Hippocampal formation (tissue), 2 donors: Measurements from ENCODE around the gene TBL1XR1.

Source experiments
- DNase-seq, 2 donors: peaks; one replicate each; lab custom pipeline; 2025; lab: John Stamatoyannopoulos, UW

TBL1XR1 gene

DNA sequence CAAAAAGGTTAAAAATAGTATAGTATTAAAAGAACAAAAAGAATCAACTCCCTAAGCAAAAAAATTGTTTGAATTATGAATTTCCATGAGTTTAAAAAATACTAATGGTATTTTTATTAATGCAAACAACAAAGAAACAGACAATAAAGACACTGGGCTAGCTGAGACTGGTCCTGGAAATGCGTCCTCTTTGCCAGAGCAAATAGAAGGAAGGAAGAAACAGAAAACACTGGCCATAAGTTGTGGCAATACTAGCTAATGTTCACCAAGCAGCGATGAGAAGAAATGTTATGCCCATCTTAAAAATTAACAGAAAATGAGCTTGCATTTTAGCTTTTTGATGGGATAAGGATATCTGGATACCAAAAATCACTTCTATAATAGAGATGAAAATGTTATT, 88.6 kb downstream of the TBL1XR1 start:
- no peak for DNase-seq

DNA sequence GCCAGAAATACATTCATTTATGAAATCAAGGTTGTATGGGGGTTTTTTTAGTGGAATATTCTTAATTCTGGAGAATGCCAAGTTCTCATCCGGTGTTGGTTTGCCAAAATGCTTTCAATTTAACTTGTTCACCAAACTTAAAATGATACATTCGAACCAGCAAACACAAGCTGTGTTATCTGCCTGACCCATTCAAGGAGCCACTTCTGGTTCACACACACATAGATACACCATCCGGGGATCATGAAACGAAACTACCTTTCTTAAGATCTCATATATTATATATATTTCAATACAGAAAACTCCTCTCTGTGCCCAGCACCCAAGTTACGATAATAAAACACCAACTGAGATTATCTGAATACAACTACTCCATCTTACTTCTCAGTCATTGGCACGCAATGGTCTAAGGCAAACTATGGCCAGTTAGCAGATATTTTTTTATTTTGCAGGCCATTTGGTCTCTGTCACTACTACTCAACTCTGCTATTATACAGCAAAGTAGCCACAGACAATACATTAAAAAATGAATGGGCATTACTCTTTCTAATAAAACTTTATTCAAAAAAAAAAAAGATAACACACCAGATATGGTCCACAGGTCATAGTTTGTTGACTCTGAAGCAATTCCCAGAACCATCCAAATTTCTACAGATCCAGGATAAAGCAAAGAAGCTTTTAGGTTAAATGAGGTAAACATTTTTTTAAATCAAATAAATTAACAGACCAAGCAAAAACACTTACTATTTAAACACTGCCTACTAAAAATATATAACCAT, 89.6 kb downstream of the TBL1XR1 start:
- no peak for DNase-seq

DNA sequence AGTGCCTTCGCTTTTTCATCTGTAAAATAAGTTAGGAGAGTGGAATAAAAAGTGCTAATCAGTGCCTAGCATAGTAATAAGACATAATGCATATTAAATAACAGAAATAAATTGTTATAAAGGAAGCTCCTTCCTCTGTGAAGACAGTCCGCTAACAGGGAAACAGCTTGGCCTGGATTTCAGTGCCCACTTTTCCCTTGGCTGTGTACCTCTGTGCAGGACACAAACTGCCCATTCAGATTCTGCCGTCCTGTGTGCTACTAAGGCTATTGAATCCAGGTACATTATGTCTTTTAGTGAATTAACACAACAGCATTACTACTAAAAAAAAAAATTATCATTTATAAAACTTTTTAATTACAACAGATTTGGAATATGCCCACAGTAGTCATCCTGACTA, 90.7 kb downstream of the TBL1XR1 start:
- DNase-seq: no peak

DNA sequence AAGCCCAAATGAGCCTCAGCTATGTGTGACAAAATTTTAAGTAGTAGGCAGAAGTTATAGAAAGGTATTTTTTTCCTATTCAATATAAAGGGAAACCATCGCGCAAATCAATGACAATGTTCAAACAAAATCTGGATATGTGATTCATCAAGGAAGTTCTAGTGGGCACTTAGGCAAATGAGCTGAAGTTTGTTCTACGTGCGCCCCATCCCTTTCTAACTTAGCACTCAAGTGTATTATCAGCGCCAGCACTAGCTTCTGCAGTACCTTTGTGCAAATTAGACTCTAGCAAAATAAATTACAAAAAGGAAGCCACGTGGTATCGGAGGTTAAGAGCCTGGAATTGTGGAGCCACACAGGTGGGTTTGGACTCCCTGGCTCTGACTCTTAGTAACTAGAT, 91.1 kb downstream of the TBL1XR1 start:
- no peak for DNase-seq

DNA sequence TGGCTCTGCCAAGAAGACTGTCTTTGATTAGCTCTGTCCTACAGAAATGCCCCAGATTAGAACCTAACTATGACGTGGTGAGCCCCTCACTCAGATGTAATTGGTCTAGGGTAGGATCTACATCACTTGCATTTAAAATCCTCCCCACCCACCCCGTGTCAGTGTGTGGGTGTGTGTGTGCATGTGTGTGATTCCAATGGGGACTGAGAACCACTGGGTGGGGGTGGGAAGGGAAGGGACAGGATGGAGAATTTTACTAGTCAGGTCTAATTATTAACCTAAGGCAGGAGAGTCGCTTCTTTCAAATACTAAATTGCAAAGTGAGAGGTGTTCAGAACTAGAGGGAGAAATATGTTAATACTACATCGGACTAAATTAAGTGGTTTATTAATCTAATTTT, 91.7 kb downstream of the TBL1XR1 start:
- no peak for DNase-seq

DNA sequence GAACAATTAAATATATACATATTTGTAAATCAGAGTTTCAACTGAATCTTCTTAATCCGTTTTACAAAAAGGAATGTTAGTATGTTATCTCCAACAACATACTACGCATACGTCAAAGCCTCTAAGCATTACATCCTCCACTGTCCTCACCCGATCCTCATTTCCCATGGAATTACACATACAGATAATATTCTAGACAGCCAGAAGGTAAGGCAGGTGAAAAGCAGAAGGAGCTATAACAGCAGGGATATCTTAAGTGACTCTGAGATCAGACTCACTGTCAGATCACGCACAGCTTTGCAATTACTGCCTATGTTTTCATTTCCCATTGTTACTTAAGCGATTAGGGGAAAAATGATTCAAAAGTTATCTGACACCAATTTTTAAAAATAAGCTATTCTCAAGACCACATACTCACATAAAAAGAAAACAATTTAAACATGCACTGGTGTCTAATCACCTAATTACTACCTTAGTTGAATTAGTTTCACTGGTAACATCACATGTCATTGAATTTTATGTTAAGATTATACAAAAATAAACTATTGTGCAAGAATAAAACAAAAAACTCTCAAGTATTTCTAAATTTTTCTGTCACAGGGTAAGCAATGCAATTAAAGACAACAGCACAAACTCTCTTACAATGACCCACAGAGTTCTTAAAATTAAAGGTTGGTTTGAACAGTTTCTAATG, 92.8 kb downstream of the TBL1XR1 start:
- DNase-seq: no peak

DNA sequence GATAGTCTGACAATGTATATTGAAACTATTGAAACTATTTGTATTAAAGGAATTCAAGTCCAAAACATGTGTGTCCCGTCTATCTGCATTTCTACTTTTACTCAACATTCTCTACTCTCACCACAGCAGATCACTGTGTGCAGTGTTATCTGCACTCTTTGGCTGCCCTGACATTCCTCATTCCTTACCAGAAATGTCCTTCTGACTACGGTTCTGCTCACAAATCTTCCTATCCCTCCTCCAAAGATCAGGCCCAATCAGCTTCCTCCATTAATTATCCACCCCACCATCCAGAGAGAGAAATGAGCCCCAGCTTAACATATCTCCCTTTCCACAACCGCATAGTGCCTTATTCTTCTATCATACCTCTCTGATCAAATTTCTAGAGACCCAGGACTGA, 94.7 kb downstream of the TBL1XR1 start:
- DNase-seq: no peak

DNA sequence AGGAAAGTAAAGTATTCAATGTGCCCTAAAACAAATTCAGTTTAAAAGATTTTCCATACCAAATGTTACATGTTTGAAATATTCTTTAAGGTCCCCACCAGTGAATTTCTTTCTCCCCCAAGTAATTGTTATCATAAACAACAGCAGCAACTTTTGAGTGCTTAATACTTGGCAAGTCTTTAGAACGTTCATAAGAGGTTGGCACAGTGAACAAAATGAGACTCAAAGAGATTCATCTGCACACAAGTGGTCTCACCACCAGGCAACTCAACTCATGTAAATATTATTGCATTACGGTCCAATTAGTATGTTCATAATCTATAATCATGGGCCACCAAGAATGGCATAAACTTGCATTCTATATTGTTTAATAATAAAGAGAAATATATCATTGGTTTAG, 98.7 kb downstream of the TBL1XR1 start:
- DNase-seq: no peak

DNA sequence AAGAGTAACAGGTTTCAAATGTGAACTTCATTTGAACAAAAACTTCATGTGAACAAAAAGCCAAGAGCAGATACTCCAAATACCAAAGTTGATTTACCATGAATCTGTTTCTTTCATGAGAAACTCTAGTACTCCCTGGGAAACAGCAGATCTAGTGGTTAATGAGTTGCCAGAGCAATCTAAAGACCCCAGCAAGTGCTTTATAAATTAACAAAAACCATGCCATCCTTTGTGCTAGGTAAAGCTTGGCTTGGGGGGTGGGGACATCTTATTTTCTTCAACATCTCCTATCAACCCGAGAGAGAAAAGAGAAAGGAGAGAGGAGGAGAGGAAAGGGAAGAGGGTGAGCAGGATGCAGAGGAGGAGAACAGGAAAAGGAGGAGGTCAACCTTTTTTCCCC, 100.7 kb downstream of the TBL1XR1 start:
- DNase-seq: no peak

DNA sequence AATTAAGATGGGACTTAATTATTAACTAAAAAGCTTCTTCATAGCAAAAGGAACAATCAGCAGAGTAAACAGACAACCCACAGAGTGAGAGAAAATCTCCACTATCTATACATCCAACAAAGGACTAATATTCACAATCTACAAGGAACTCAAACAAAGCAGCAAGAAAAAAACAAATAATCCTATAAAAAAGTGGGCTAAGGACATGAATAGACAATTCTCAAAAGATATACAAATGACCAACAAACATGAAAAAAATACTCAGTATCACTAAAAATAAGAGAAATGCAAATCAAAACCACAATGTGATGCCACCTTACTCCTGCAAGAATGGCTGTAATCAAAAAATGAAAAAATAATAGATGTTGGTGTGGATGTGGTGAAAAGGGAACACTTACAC, 103.3 kb downstream of the TBL1XR1 start:
- DNase-seq: no peak

DNA sequence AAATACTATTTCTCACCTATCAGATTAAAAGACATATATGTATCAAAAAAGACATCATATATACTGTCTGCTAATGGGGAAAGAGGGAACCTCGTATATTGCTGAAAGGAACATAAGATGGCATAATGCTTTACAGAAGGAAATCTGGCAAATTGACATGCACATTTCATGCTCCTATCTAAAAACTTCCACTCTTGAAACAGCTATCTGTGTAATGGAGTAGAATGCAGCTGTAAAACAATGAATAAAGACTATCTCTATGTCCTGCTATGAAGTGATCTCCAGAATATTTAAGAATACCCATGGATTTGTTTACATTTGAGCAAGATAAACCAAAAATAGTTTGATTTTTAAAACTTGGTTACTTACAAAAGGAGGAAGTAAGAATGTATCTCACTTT, 107.4 kb downstream of the TBL1XR1 start:
- DNase-seq: peak in 1 of 2 donors; percentile 40

DNA sequence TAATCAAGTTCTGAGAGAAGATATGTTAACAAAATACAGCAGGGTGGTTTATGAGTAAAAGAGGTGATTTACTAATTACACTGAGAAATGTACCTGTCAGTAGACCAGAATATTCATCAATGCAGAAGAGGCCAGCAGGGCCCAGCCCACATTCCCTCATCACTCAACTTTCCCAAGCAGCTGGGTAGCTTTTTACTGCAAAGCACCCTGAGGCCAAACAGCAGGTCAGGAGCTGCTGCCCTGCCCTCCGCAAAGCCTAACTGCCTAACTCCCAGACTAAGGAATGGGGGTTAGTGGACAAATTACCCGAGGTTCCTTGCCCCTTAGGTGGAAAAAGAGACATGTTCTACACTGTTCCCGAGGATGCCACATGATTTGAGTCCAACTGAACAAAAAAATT, 108.2 kb downstream of the TBL1XR1 start:
- DNase-seq: no peak

DNA sequence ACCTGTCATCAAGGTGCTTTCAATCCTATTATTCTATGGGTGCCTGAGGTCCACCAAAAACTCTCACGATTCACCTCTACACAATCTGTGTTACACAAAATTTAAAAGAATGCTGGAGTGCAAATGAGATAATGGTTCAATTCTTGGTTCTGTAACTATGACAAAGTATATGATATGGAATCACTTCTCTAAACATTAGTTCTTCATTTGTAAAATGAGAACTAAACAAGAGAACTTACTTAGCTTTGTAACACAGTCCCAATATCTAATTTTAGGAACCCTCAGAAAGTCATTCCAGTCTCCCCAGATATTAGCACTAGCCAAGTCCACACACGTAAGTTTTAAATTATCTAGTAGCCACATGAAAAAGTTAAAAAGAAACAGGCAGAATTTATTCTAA, 111.5 kb downstream of the TBL1XR1 start:
- DNase-seq: no peak

DNA sequence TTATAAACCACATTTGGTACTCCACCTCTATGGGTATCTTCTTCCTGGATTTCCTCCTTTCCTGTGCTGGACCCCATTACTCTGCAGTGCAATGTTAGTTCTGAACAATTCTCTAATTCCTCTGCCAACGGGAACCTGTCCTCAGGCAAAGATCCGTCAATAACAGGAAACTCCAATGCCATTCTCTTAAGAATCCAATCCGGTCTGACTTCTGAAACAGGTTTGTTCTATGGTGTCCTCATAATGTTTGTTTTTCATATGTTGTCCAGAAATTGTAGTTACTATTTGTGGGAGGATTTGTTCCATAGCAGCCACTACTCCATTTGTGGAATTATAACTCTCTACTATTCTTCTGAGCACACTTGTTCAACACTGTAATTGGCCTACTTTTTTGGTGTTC, 112.7 kb downstream of the TBL1XR1 start:
- no peak for DNase-seq

DNA sequence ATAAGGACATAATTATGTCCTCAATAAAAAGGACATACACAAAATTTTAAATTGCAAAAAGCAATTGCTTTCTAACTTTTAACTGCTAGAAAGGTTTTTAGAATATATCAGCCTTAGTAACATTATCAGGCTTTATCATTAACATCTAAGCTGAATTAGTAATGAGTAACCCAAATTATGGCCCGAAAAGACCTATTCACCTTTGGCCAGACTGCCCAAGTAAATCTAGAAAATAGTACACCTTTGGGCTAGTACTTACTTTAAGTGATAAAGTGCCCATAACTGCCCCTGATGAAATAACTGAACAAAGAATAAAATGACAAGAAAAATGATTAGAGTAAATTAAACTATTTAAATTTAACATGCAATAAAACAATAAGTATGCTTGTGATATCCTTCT, 117.2 kb downstream of the TBL1XR1 start:
- no peak for DNase-seq

DNA sequence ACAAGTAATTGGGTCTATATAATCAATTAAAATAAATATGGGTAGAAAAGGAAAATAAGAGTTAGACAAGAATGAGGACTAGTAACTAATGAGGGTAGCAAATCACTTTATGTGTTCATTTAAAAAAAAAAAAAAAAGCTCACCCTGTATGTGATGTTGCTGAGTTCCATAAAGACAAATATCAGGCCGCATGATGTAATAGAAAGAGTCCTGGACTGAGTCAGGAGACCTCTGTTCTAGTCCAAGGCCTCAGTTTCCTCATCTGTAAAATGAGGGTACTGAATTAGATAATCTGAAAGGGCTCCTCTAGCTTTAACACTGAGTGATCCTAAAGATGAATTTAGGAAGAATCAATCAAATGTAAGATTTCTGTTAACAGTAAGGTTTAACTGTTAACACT, 117.6 kb downstream of the TBL1XR1 start:
- DNase-seq: no peak

DNA sequence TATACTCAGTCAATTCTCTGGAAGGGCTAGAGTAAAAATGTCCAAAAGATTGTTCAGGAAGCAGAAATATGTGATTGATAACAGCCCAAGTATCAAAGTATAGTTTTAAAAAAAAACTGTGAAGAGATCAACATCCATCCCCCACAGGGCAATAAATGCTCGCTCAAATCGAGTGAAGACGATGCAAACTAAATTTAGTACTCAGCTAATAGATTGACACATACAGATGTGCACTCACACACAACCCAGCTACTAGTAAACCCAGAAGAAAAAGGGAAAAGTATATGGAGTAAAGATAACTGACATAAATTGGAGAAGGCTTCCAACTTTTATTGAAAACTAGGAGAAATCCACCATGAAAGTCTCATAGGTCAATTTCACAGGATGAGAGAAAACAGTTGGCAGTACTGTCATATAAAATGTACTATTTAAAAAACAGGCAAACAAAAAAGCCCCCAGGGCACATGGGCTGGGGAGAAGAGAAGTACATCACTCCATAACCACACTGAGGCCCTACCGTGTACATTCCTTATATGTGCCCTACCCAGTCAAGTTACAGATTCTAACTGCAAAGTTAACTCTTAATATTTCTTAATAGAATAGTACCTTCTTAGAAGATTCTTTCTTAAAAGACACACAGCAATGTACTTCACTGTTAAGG, 125.7 kb downstream of the TBL1XR1 start:
- DNase-seq: no peak

DNA sequence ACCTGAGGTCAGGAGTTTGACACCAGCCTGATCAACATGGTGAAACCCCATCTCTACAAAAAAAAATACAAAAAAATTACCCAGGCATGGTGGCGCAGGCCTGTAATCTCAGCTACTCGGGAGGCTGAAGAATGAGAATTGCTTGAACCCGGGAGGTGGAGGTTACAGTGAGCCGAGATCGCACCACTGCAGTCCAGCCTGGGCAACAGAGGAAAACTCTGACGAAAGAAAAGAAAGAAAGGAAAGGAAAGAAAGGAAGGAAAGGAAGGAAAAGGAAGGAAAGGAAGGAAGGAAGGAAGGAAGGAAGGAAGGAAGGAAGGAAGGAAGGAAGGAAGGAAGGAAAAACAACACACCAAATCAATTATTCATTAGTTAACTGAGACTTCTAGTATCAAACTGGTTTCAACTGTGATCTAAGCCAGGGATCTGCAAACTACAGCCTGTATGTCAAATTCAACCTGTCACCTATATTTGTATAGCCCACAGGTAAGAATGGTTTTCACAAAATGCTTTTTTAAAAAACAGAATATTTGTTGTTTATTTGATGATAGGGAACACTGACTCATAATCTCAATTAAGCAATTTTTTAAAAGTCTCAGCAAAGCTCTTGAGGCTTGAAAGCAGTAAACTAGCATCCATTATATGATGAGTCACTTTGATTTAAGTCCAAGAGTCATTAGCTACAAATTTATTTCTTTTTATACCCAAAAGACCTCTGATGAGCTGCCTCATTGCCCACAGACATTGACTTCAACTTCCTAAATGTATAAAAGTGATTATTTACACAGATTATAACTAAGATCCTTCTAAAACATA, 127.6 kb downstream of the TBL1XR1 start:
- DNase-seq: no peak

DNA sequence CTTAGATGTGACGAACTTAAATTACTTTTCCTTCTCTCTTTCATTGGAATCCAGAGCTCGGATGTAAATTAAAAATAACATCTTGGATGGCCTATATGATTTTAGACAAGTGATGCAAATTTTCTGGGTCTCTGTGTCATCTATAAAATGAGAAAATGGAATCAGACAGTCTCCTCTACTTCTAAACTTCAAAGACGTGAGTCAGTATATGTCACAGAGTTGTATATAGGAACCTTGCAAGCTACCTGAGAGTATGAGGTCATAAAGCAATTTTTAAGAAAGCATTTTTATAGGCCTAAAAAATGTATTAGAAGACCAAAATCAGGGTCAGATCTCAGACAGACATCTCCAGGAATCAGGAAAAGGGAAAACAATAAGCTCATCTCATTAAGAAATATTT, 128.3 kb downstream of the TBL1XR1 start:
- no peak for DNase-seq

DNA sequence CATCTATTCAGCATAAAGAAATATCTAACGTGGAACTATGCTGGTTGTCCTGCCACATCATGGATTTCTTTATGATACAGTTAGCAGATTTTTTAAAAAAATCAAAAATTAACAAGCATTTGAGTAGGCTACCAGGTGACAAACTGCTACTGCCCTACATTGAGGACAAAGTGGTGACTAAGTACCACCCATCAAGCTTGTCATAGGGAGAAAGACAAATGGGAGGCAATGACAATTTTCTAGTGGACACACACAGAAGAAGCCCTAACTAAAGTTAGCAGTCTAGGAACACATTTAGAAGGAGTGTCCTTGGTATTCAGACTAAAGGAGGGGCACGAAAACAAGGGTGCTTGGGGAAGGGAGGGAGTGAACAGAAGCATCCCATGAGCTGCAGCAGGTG, 131.2 kb downstream of the TBL1XR1 start:
- no peak for DNase-seq

DNA sequence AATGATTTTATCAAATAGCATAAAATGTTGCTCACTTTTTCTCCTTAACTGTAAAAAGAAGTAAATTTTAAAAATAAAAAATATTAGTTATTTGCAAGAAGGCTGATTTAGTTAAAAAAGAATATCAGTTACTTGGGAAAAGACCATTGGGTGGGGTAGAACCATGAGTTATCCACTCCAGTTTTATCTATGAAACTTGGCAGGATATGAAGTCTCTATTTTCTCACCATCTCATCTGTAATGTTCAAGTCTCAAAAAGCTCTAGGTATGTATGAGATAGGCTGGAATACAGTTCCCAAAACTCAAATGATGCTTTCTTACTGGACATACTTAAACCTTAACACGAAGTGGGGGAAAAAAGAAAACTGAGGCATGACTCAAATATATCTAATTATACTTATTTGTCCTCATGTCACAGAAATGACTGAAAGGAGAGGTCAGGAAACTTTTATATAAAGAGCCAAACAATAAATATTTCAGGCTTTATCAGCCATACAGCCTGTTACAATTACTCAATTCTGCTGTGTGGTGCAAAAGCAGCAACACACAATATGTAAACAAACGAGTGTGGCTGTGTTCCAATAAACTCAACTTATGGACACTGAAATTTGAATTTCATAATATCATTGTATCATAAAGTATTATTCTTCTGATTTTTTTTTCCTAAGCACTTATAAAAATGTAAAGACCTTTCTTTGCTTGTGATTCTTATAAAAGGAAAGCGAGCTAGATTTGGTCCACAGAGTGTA, 131.8 kb downstream of the TBL1XR1 start:
- no peak for DNase-seq
